H1 (cell line): ENCODE results near the gene BIRC7. TPM values are rescaled to one million over a fixed set of nuclear protein-coding genes. Genes with fewer than 3 reads are reported as not detected.
A peak's percentile ranks its signal among the peaks of the same experiment; 100 is the strongest.

Source experiments
- CTCF ChIA-PET: fragments of 300-600 bp; sonication (Branson Sonifier 250); formaldehyde crosslinking; loops from one replicate; lab custom pipeline; 2021; ENCODE audit not compliant: partially characterized antibody; lab: Charles Lee
- POLR2A ChIA-PET: fragments of 300-600 bp; sonication (Branson Sonifier 250); formaldehyde crosslinking; loops from one replicate; lab custom pipeline; 2021; ENCODE audit warnings: inconsistent platforms; ENCODE audit not compliant: partially characterized antibody; lab: Charles Lee
- DNase-seq, 2 experiments: peaks; one replicate each; pipeline versions ENCODE4 v3.0.0 to v3.0.0-alpha.2; 2010 to 2022; ENCODE audit warnings: low spot score in 2 of 2, low read depth in 1 of 2, mixed read lengths in 1 of 2
- FAIRE-seq: peaks from 2 replicates; lab custom pipeline; 2011; peaks lifted over from hg19 to GRCh38; lab: Jason Lieb, UNC
- H2AFZ ChIP-seq: 2 replicates; pipeline ENCODE4 v1.8.1; 2012; ENCODE audit warnings: low read length, inconsistent platforms
- H2AK5ac ChIP-seq: 2 replicates; pipeline ENCODE4 v1.6.1; 2013; ENCODE audit warnings: low read depth, low read length
- H2BK120ac ChIP-seq: replicated peaks from 2 replicates; pipeline ENCODE3; 2013; ENCODE audit warnings: low read depth, low read length, inconsistent platforms
- H2BK12ac ChIP-seq: 2 replicates; pipeline ENCODE4 v1.6.1; 2013; ENCODE audit warnings: low read depth, low read length
- H2BK15ac ChIP-seq: 2 replicates; pipeline ENCODE4 v1.6.1; 2013; ENCODE audit warnings: low read length
- H2BK20ac ChIP-seq: 2 replicates; pipeline ENCODE4 v1.6.1; 2013; ENCODE audit warnings: low read length
- H2BK5ac ChIP-seq: 2 replicates; pipeline ENCODE4 v1.6.1; 2013; ENCODE audit warnings: low read depth, low read length
- H3K14ac ChIP-seq: 2 replicates; pipeline ENCODE4 v1.6.1; 2013; ENCODE audit warnings: inconsistent platforms; ENCODE audit not compliant: insufficient read length
- H3K18ac ChIP-seq: 2 replicates; pipeline ENCODE4 v1.6.1; 2013; ENCODE audit warnings: low read length; ENCODE audit errors: extremely low read depth
- H3K23ac ChIP-seq: 2 replicates; pipeline ENCODE4 v1.6.1; 2013; ENCODE audit warnings: inconsistent platforms; ENCODE audit not compliant: insufficient read length
- H3K23me2 ChIP-seq: 2 replicates; pipeline ENCODE4 v1.6.1; 2013; ENCODE audit warnings: low read depth, low read length
- H3K27ac ChIP-seq: 2 replicates; pipeline ENCODE4 v1.6.1; 2011; ENCODE audit warnings: low read depth, low read length, inconsistent platforms
- H3K27me3 ChIP-seq, 4 experiments: replicated peaks in 1 of 4; 1 replicate in 1 of 4; 2 replicates in 3 of 4; pipeline versions ENCODE4 v1.6.1 to v1.8.1; 2011 to 2013; ENCODE audit warnings: low read length in 3 of 4, mild to moderate bottlenecking in 3 of 4, inconsistent platforms in 2 of 4, mixed read lengths in 2 of 4, moderate library complexity in 1 of 4; ENCODE audit not compliant: control insufficient read depth in 3 of 4, insufficient read depth in 3 of 4; ENCODE audit errors: extremely low read depth in 1 of 4
- H3K36me3 ChIP-seq, 4 experiments: 2 replicates each; pipeline versions ENCODE4 v1.6.1 to v1.8.1; 2011 to 2013; ENCODE audit warnings: mild to moderate bottlenecking in 4 of 4, low read length in 3 of 4, moderate library complexity in 2 of 4, control low read depth in 1 of 4, inconsistent platforms in 1 of 4; ENCODE audit not compliant: insufficient read depth in 4 of 4, control insufficient read depth in 2 of 4
- H3K4ac ChIP-seq: replicated peaks from 2 replicates; pipeline ENCODE3; 2013; ENCODE audit warnings: low read length, low read depth, mixed read lengths, inconsistent platforms; ENCODE audit not compliant: insufficient read length
- H3K4me1 ChIP-seq, 4 experiments: replicated peaks in 1 of 4; 1 replicate in 1 of 4; 2 replicates in 3 of 4; pipeline versions ENCODE4 v1.6.1 to v1.8.1; 2011 to 2013; ENCODE audit warnings: low read length in 3 of 4, inconsistent platforms in 2 of 4, mixed read lengths in 1 of 4; ENCODE audit not compliant: insufficient read depth in 4 of 4, control insufficient read depth in 3 of 4
- H3K4me2 ChIP-seq, 2 experiments: 2 replicates each; pipeline versions ENCODE4 v1.6.1 to v1.8.1; 2011 to 2013; ENCODE audit warnings: low read depth in 2 of 2, low read length in 2 of 2, control low read depth in 1 of 2, inconsistent platforms in 1 of 2, mild to moderate bottlenecking in 1 of 2; ENCODE audit not compliant: insufficient read depth in 1 of 2
- H3K4me3 ChIP-seq, 4 experiments: fragments of 200-600, 300-600 bp in 1 of 4; sonication (generic), shearing (Covaris generic), sonication (Bioruptor Twin) in 1 of 4; 2 replicates each; pipeline versions ENCODE4 v1.5.1 to v1.8.1; 2011 to 2016; ENCODE audit warnings: low read length in 4 of 4, low read depth in 3 of 4, control low read depth in 2 of 4, inconsistent platforms in 2 of 4, mild to moderate bottlenecking in 2 of 4, mixed read lengths in 1 of 4, moderate library complexity in 1 of 4; ENCODE audit not compliant: insufficient read depth in 2 of 4; ENCODE audit errors: extremely low read depth in 1 of 4
- H3K56ac ChIP-seq: replicated peaks from 2 replicates; pipeline ENCODE3; 2013; ENCODE audit warnings: low read depth, mild to moderate bottlenecking, mixed read lengths, low read length, inconsistent platforms; ENCODE audit not compliant: insufficient read length
- H3K79me1 ChIP-seq: 2 replicates; pipeline ENCODE4 v1.6.1; 2013; ENCODE audit warnings: low read depth, low read length, control low read depth
- H3K79me2 ChIP-seq, 2 experiments: 2 replicates each; pipeline versions ENCODE4 v1.6.1 to v1.8.1; 2012 to 2013; ENCODE audit warnings: low read length in 2 of 2, mild to moderate bottlenecking in 2 of 2, inconsistent platforms in 1 of 2; ENCODE audit not compliant: insufficient read depth in 2 of 2, control insufficient read depth in 1 of 2
- H3K9ac ChIP-seq, 4 experiments: replicated peaks in 1 of 4; 1 replicate in 1 of 4; 2 replicates in 3 of 4; pipeline versions ENCODE4 v1.6.1 to v1.8.1; 2011 to 2013; ENCODE audit warnings: low read depth in 3 of 4, low read length in 3 of 4, control low read depth in 2 of 4, mild to moderate bottlenecking in 2 of 4, moderate library complexity in 2 of 4, inconsistent platforms in 1 of 4; ENCODE audit errors: extremely low read depth in 1 of 4
- H3K9me3 ChIP-seq, 2 experiments: 2 replicates each; pipeline versions ENCODE4 v1.6.1 to v1.8.1; 2012 to 2013; ENCODE audit warnings: mild to moderate bottlenecking in 2 of 2, moderate library complexity in 2 of 2, control low read depth in 1 of 2, inconsistent platforms in 1 of 2, low read depth in 1 of 2, low read length in 1 of 2, mixed read lengths in 1 of 2; ENCODE audit not compliant: insufficient read depth in 2 of 2
- H4K20me1 ChIP-seq, 2 experiments: replicated peaks in 1 of 2; 2 replicates each; pipeline versions ENCODE3 to v1.8.1; 2011 to 2013; ENCODE audit warnings: inconsistent platforms in 2 of 2, low read length in 2 of 2, mild to moderate bottlenecking in 1 of 2; ENCODE audit not compliant: insufficient read depth in 2 of 2, control insufficient read depth in 1 of 2
- H4K5ac ChIP-seq: 2 replicates; pipeline ENCODE4 v1.6.1; 2013; ENCODE audit warnings: low read length, low read depth, mixed read lengths, inconsistent platforms; ENCODE audit not compliant: insufficient read length
- H4K8ac ChIP-seq: 2 replicates; pipeline ENCODE4 v1.8.0; 2013; ENCODE audit warnings: mild to moderate bottlenecking, moderate library complexity, low read length, inconsistent platforms; ENCODE audit not compliant: insufficient read depth; ENCODE audit errors: extremely low read depth
- H4K91ac ChIP-seq: replicated peaks from 2 replicates; pipeline ENCODE3; 2013; ENCODE audit warnings: low read length, mixed read lengths, inconsistent platforms; ENCODE audit not compliant: insufficient read length
- RFX5 ChIP-seq: IDR thresholded peaks from 2 replicates; pipeline ENCODE4 v1.6.1; 2011; ENCODE audit warnings: low read depth, low read length, improper control_type of control experiment, borderline replicate concordance
- WGBS, 2 experiments: shearing (Covaris generic) in 1 of 2; methylation state at CpG; one replicate each; pipeline versions ENCODE4 v1.1.6 to v1.1.7; 2013 to 2015; ENCODE audit warnings: low lambda C conversion rate in 2 of 2, mixed read lengths in 2 of 2, inconsistent platforms in 1 of 2, low coverage in 1 of 2, missing lambda C conversion rate in 1 of 2; ENCODE audit not compliant: insufficient replicate concordance in 2 of 2, insufficient coverage in 1 of 2, insufficient read length in 1 of 2; ENCODE audit errors: extremely low coverage in 1 of 2, missing lambda C conversion rate in 1 of 2; 5-methylcytosine and 5-hydroxymethylcytosine counted together
- polyA plus RNA-seq, 7 experiments: library from polyadenylated mRNA; depleted of rRNA in 3 of 7; stranded (reverse) in 5 of 7; unstranded in 2 of 7; fragments of >200 nt in 5 of 7; fragments of 200-250 nt in 2 of 7; gene quantifications; 1 replicate in 5 of 7; 2 replicates in 1 of 7; 4 replicates in 1 of 7; pipeline versions ENCODE4 v1.2.1 to v1.2.3, GENCODE V29; 2011 to 2013; ENCODE audit warnings: missing spikeins in 2 of 7, mixed read lengths in 2 of 7
- total RNA-seq: library from RNA; stranded (reverse); fragmentation: NEBNext Ultra II Directional; extraction: Animal tissue kit (Norgen Biotek cat#: 25700); gene quantifications from 2 replicates; pipeline ENCODE4 v1.2.1, GENCODE V29; 2021
- TF ChIP-seq, protein P1 (sequence below): IDR thresholded peaks from 2 replicates; pipeline ENCODE4 v1.6.1; 2011; ENCODE audit warnings: low read depth, mild to moderate bottlenecking, low read length; ENCODE audit not compliant: insufficient read depth

Gene BIRC7
- total and polyA plus RNA-seq, 2 of the 8 experiments (the other 6 are each of a cell fraction or from before 2014, with no cell fraction given): 0.11 to 0.41 TPM

DNA sequence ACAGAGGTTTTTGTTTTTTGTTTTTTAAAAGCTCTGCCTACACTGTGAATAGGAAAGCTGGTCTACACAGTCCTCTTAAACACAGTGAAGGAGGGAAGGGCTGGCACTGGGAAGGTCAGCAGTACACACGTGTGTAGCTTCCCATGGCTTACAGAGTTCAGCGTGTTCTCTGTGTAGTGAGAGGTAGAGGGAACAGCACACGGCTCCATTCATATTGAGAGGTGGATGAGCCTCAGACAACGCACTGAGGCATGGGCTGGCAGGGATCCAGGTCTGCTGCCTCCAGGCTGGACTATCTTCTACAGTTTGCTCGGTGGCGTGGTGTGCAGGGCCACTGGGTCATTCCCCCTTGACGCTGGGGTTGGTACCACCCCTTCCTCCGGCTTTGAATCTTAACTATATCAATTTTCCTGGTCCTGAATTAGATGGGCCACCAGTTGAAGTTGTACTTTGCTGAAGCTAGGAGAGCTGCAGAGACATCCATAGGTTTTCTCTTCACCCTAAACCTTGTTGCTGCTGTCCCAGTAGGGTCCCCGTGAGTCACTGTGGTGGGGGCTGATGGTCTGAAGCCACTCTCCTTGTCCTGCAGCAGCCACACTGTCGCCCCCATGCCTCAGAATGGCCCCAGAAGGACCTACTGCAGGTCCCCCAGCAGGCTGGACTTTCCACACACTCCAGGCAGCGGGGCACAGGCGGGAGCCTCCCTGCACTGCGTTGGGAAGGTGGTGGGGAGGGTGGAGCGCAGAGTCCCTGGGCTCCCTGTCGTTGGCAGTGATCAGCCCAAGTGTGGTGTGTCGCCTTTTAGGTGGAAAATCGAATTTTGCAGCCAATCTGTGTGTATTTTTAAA is 38.9 kb downstream of the BIRC7 start:
- Histone ChIP-seq H2BK15ac (no peak overlapping the region), H2BK120ac (no peak overlapping the region), H3K23me2 (peaks cover 2% of the 10 kb centered on the region; the same call in 1 of the 2 replicates), H3K9ac (peak overlapping the region in 1 of 4 experiments; percentile 38; a peak in 1 of 7 replicates), H3K14ac (no peak overlapping the region), H2AK5ac (no peak overlapping the region), H3K23ac (no peak overlapping the region), H3K4ac (no peak overlapping the region), H3K4me3 (no peak overlapping the region), H3K79me2 (peaks cover 17 to 39% of the 10 kb centered on the region in 2 experiments), H2BK20ac (no peak overlapping the region), H2AFZ (no peak overlapping the region), H4K8ac (no peak overlapping the region), H3K27me3 (no peaks in the 10 kb centered on the region), H4K20me1 (peaks cover 16 to 37% of the 10 kb centered on the region in 2 experiments), H4K5ac (no peak overlapping the region), H3K18ac (no peak overlapping the region), H3K79me1 (peaks cover 12% of the 10 kb centered on the region), H3K36me3 (peaks cover 6 to 27% (median 17%) of the 10 kb centered on the region in 4 experiments; a peak in 6 of 8 replicates), H3K4me2 (peak overlapping the region; percentile 21 to 69; a peak in 2 of 4 replicates), H4K91ac (no peak overlapping the region), H3K56ac (no peak overlapping the region), H3K27ac (no peak overlapping the region), H3K4me1 (peaks cover 0 to 5% (median 1%) of the 10 kb centered on the region in 4 experiments; a peak in 5 of 7 replicates), H3K9me3 (no peaks in the 10 kb centered on the region), H2BK5ac (no peak overlapping the region; the same call in 1 of the 2 replicates), H2BK12ac (no peak overlapping the region)
- 87% methylated on average over 17 of the region's 17 CpGs; no CpG with 5 or more reads in 1 of the 2 experiments for WGBS, 2 experiments
- ChIA-PET POLR2A (interaction anchor here (1.0 to 1.2 kb wide), 2 partner anchors 15 to 49 kb away, joined by 3 to 4 read pairs; no protein-coding TSS in a partner anchor), CTCF (interaction anchor here (0.8 to 11.0 kb wide), 5 partner anchors 17 to 91 kb away, joined by 3 to 63 read pairs (median 17); partner anchors contain the start of gene COL20A1)
- FAIRE-seq: no peak
- DNase-seq: no peak
- no peak for TF ChIP-seq RFX5
- TF ChIP-seq, protein P1, sequence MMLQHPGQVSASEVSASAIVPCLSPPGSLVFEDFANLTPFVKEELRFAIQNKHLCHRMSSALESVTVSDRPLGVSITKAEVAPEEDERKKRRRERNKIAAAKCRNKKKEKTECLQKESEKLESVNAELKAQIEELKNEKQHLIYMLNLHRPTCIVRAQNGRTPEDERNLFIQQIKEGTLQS: no peak
